ENCODE measurements around the gene CD101. TPM values are rescaled to one million over a fixed set of nuclear protein-coding genes. Genes with fewer than 3 reads are reported as not detected.

The CD101 gene
- total and polyA plus RNA-seq, 3 experiments from 2014 or later = 0.39 to 72.0 (median 0.66) TPM

DNA sequence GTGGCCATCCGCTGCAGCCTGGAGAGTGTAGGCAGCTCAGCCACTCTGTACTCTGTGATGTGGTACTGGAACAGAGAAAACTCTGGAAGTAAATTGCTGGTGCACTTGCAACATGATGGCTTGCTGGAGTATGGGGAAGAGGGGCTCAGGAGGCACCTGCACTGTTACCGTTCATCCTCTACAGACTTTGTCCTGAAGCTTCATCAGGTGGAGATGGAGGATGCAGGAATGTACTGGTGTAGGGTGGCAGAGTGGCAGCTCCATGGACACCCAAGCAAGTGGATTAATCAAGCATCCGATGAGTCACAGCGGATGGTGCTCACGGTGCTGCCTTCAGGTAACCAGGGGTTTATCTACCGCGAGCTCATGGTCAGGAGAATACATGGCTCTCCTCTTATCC, 24.0 kb downstream of the CD101 start:
- H3K4me1 Mint-ChIP-seq = peaks cover 0 to 3% (median 0%) of the 10 kb centered on the region in 3 donors

DNA sequence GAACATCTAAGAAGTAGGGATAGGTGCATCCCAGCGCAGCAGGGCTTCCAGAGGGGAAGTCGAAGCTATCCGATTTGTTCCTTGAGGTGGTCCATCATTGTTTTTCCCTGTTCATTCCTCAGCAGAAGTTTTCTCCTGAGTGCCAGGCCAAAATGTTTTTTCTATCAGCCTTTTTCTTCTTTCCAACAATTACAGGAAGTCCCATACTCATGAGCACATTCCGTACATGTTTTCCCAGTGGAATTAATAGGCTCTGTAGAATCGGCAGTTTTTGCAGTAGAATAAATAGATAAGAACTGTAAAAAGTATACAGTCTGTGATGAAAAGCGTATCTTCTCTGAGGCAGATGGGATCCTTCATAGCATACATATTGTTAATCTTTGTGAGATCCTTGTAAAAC, 24.8 kb downstream of the CD101 start:
- ChIA-PET CTCF (no interaction called here), POLR2A (no interaction called here)
- Mint-ChIP-seq H3K9me3 (no peaks in the 10 kb centered on the region), H3K4me1 (peaks cover 0 to 3% (median 0%) of the 10 kb centered on the region in 3 donors), H3K4me3 (no peak overlapping the region), H3K27ac (no peak overlapping the region), H3K36me3 (peaks cover 0 to 2% (median 0%) of the 10 kb centered on the region in 3 donors), H3K27me3 (peaks cover 0 to 6% of the 10 kb centered on the region in 2 donors)
- Histone ChIP-seq H3K27ac (ENCODE audit: low read depth, low read length) (no peak overlapping the region), H3K36me3 (ENCODE audit: insufficient read depth, low read length) (no peaks in the 10 kb centered on the region), H3K9me3 (ENCODE audit: low read length) (no peaks in the 10 kb centered on the region), H3K4me3 (ENCODE audit: low read length) (no peak overlapping the region), H3K27me3 (ENCODE audit: insufficient read depth, low read length, poor library complexity, severe bottlenecking) (no peaks in the 10 kb centered on the region), H3K4me1 (ENCODE audit: insufficient read depth, low read length) (no peaks in the 10 kb centered on the region)
- DNase-seq = no peak

More for the DNA sequence above, 24.0 kb downstream of the CD101 start:
- H3K4me3 ChIP-seq (ENCODE audit: low read length) = no peak overlapping the region
- ChIA-PET POLR2A (no interaction called here), CTCF (no interaction called here)
- H3K36me3 ChIP-seq (ENCODE audit: insufficient read depth, low read length) = no peaks in the 10 kb centered on the region
- Mint-ChIP-seq H3K27me3 (peaks cover 0 to 14% of the 10 kb centered on the region in 2 donors), H3K27ac (no peak overlapping the region), H3K9me3 (no peaks in the 10 kb centered on the region), H3K36me3 (peaks cover 0 to 2% (median 0%) of the 10 kb centered on the region in 3 donors), H3K4me3 (no peak overlapping the region)
- H3K4me1 ChIP-seq (ENCODE audit: insufficient read depth, low read length) = no peaks in the 10 kb centered on the region
- no peak for DNase-seq
- no peak overlapping the region for H3K27ac ChIP-seq (ENCODE audit: low read depth, low read length)
- H3K27me3 ChIP-seq (ENCODE audit: insufficient read depth, low read length, poor library complexity, severe bottlenecking) = no peaks in the 10 kb centered on the region
- no peaks in the 10 kb centered on the region for H3K9me3 ChIP-seq (ENCODE audit: low read length)

DNA sequence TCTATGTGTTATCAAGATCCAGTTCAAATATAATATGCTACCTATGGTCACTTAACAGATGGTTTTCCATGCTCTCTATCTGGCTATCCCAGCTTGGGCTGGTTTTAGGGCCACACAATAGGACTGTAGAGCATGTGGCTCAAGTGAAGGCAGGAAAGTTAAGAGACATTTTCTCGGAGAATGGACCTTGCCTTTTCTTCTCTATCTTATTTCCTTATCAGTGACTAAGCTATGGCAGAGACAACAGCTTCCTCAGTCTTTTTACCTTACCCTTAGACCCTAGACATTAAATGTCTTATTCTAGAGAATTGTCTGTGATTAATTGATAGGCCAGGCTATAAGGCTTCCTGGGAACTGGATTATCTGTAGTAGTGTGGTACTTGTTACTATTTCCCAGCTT, 28.1 kb downstream of the CD101 start:
- Mint-ChIP-seq H3K4me3 (no peak overlapping the region), H3K36me3 (peaks cover 0 to 4% (median 0%) of the 10 kb centered on the region in 3 donors), H3K4me1 (peaks cover 0 to 13% (median 0%) of the 10 kb centered on the region in 3 donors), H3K27ac (peak overlapping the region in 1 of 8 donors; percentile 16), H3K9me3 (no peaks in the 10 kb centered on the region), H3K27me3 (no peaks in the 10 kb centered on the region)
- Histone ChIP-seq H3K4me3 (ENCODE audit: low read length) (no peak overlapping the region), H3K27ac (ENCODE audit: low read depth, low read length) (no peak overlapping the region), H3K4me1 (ENCODE audit: insufficient read depth, low read length) (no peaks in the 10 kb centered on the region), H3K27me3 (ENCODE audit: insufficient read depth, low read length, poor library complexity, severe bottlenecking) (no peaks in the 10 kb centered on the region), H3K36me3 (ENCODE audit: insufficient read depth, low read length) (no peaks in the 10 kb centered on the region), H3K9me3 (ENCODE audit: low read length) (no peaks in the 10 kb centered on the region)
- ChIA-PET CTCF (no interaction called here), POLR2A (no interaction called here)
- no peak for DNase-seq

DNA sequence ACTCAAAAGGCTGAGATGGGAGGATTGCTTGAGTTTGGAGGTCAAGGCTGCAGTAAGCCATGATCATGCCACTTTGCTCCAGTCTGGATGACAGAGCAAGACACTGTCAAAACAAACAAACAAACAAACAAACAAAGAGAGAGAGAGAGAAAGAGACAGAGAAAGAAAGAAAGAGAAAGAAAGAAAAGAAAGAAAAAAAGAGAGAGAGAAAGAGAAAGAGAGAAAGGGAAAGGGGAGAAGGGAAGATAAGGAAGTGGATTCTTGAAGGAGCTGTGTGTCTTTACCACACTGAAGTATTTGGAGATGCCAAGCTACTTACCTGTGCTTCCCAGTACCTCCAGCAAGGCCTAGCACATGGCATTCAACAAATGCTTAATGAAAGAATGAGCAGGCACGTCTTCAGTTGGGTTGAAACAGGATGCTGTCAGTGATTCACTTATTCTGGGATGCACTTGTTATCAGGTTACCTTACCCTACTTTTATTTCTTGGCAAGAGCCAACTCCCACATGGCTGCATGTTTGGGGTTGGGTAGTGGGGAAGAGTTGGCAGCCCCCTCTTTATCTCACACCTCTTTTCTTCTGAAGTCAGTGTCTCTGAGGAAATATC, 28.8 kb downstream of the CD101 start:
- Histone ChIP-seq H3K27me3 (ENCODE audit: insufficient read depth, low read length, poor library complexity, severe bottlenecking) (no peaks in the 10 kb centered on the region), H3K27ac (ENCODE audit: low read depth, low read length) (no peak overlapping the region), H3K36me3 (ENCODE audit: insufficient read depth, low read length) (no peaks in the 10 kb centered on the region), H3K4me3 (ENCODE audit: low read length) (no peak overlapping the region), H3K9me3 (ENCODE audit: low read length) (no peaks in the 10 kb centered on the region), H3K4me1 (ENCODE audit: insufficient read depth, low read length) (no peaks in the 10 kb centered on the region)
- Mint-ChIP-seq H3K27ac (peak overlapping the region in 3 of 8 donors; percentile 8 to 67 (median 16)), H3K4me3 (peak overlapping the region in 1 of 7 donors; percentile 19), H3K9me3 (no peaks in the 10 kb centered on the region), H3K4me1 (peaks cover 0 to 13% (median 0%) of the 10 kb centered on the region in 3 donors), H3K36me3 (peaks cover 0 to 4% (median 0%) of the 10 kb centered on the region in 3 donors), H3K27me3 (no peaks in the 10 kb centered on the region)
- ChIA-PET POLR2A (no interaction called here), CTCF (no interaction called here)
- no peak for DNase-seq

DNA sequence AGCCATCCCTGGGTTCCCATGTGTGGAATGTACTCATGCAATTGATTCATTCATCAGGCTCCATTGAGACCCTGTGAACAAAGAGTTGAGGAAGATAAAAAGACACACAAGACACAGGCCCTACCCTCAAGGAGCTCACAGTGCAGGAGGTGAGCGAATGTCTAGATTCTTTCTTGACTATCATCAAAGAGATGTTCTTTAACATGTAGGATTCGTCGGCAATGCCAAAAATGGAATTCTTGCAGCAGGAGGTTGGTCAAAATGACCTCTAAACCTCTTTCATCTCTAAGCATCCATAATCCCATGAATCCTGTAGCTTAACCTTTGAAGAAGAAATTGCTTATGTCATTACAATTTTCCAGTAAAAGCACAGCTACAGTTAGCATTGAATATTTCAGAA, 30.7 kb downstream of the CD101 start:
- ChIA-PET POLR2A (no interaction called here), CTCF (no interaction called here)
- Mint-ChIP-seq H3K36me3 (peaks cover 0 to 4% (median 0%) of the 10 kb centered on the region in 3 donors), H3K4me1 (peaks cover 0 to 13% (median 0%) of the 10 kb centered on the region in 3 donors), H3K27me3 (no peaks in the 10 kb centered on the region), H3K27ac (peak overlapping the region in 2 of 8 donors; percentile 21 to 41), H3K9me3 (no peaks in the 10 kb centered on the region), H3K4me3 (no peak overlapping the region)
- H3K36me3 ChIP-seq (ENCODE audit: insufficient read depth, low read length) = no peaks in the 10 kb centered on the region
- no peaks in the 10 kb centered on the region for H3K27me3 ChIP-seq (ENCODE audit: insufficient read depth, low read length, poor library complexity, severe bottlenecking)
- no peaks in the 10 kb centered on the region for H3K4me1 ChIP-seq (ENCODE audit: insufficient read depth, low read length)
- no peak overlapping the region for H3K27ac ChIP-seq (ENCODE audit: low read depth, low read length)
- H3K4me3 ChIP-seq (ENCODE audit: low read length) = no peak overlapping the region
- DNase-seq = no peak
- no peaks in the 10 kb centered on the region for H3K9me3 ChIP-seq (ENCODE audit: low read length)

DNA sequence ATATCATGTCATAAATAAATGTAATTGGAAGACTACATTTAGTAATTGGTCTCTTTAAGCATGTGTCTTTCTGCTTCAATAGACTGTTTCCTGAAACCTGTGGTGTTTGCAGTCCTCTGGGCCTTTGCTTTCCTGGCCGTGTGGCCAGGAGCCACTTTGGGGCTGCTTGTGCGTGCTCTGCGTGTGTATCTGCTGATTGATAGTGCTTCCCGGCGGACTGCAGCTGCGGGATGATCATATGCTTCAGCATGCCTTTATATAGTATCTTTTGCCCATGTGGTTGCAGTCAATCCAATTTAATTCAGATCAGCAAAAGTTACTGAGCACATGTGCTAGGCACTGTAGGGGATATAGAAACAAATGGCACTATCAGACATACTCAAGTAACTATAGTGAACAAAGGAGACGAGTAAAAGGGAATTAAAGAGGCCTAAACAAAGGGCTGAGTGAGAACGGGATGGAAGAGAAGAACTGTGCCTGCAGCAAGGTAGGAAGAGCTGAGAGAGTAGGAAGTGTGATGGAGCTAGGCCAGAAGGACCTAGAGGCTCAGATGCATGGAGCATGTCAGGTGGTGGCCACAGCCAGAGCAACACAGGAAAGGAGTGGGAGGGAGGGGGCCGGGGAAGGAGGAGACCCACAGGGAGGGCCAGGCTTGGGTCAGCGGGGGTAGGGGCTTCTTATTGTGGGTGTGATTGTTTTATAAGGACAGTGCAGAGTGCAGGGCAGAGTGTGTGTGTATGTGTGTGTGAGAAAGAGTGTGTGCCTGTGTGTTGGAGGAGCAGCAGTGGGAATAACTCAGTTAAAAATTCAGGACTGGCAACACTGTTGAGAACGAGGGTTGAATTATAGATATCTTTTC, 31.4 kb downstream of the CD101 start:
- Histone ChIP-seq H3K36me3 (ENCODE audit: insufficient read depth, low read length) (no peaks in the 10 kb centered on the region), H3K4me3 (ENCODE audit: low read length) (no peak overlapping the region), H3K27ac (ENCODE audit: low read depth, low read length) (no peak overlapping the region), H3K27me3 (ENCODE audit: insufficient read depth, low read length, poor library complexity, severe bottlenecking) (no peaks in the 10 kb centered on the region), H3K9me3 (ENCODE audit: low read length) (no peaks in the 10 kb centered on the region), H3K4me1 (ENCODE audit: insufficient read depth, low read length) (no peaks in the 10 kb centered on the region)
- ChIA-PET CTCF (no interaction called here), POLR2A (no interaction called here)
- Mint-ChIP-seq H3K4me1 (peaks cover 0 to 13% (median 0%) of the 10 kb centered on the region in 3 donors), H3K36me3 (peaks cover 0 to 6% (median 0%) of the 10 kb centered on the region in 3 donors), H3K9me3 (no peaks in the 10 kb centered on the region), H3K4me3 (no peak overlapping the region), H3K27me3 (no peaks in the 10 kb centered on the region), H3K27ac (peak overlapping the region in 4 of 8 donors; percentile 2 to 21 (median 2))
- no peak for DNase-seq

DNA sequence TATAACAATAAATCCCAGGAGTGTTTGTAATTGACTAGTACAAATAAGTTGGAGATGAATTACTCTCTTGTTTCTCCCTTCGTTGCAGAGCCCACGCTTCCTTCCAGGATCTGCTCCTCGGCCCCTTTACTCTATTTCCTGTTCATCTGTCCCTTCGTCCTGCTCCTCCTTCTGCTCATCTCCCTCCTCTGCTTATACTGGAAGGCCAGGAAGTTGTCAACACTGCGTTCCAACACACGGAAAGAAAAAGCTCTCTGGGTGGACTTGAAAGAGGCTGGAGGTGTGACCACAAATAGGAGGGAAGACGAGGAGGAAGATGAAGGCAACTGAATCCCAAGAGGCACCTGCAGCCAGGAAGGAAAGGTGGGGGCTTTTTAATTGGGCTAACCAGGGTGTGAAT, 32.2 kb downstream of the CD101 start:
- peaks cover 0 to 5% of the 10 kb centered on the region in 2 donors for H3K27me3 Mint-ChIP-seq

DNA sequence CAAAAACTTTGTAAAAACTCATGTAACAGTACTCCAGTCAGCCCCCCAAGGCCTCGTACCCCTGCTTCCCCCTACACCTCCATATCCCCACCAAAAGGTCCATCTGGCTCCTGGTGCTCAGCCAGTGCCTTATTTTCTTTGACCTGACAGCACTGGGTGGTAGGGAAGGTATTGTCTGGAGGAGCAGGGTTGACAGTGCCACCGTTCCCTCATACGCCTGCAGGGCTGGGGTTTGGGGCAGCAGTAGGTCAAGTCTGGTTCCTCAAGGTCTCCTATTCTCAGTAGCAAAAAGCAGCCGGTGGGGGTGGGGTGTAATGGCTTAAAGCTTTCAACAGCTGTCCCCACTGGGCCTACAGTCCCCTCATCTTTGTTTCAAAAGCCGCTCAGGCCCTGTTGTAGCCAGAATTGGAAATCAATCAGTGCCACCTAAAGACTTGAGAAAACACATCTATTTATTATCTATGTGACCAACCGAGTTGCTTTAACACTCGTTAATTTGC, 33.3 kb downstream of the CD101 start:
- ChIA-PET CTCF (no interaction called here), POLR2A (interaction anchor here (0.6 kb wide), 1 partner anchor 61 kb away, joined by 4 read pairs; no protein-coding TSS in a partner anchor)
- Mint-ChIP-seq H3K27me3 (peaks cover 0 to 5% of the 10 kb centered on the region in 2 donors), H3K27ac (peak overlapping the region in 1 of 8 donors; percentile 30), H3K4me1 (peaks cover 0 to 10% (median 0%) of the 10 kb centered on the region in 3 donors), H3K9me3 (no peaks in the 10 kb centered on the region), H3K36me3 (peaks cover 0 to 6% (median 4%) of the 10 kb centered on the region in 3 donors), H3K4me3 (no peak overlapping the region)
- H3K9me3 ChIP-seq (ENCODE audit: low read length) = no peaks in the 10 kb centered on the region
- DNase-seq = no peak
- no peaks in the 10 kb centered on the region for H3K27me3 ChIP-seq (ENCODE audit: insufficient read depth, low read length, poor library complexity, severe bottlenecking)
- no peak overlapping the region for H3K27ac ChIP-seq (ENCODE audit: low read depth, low read length)
- H3K36me3 ChIP-seq (ENCODE audit: insufficient read depth, low read length) = no peaks in the 10 kb centered on the region
- H3K4me1 ChIP-seq (ENCODE audit: insufficient read depth, low read length) = no peaks in the 10 kb centered on the region
- H3K4me3 ChIP-seq (ENCODE audit: low read length) = no peak overlapping the region

More for the DNA sequence above, 32.2 kb downstream of the CD101 start:
- H3K27ac ChIP-seq (ENCODE audit: low read depth, low read length) = no peak overlapping the region
- H3K27me3 ChIP-seq (ENCODE audit: insufficient read depth, low read length, poor library complexity, severe bottlenecking) = no peaks in the 10 kb centered on the region
- H3K4me3 Mint-ChIP-seq = no peak overlapping the region
- no peaks in the 10 kb centered on the region for H3K36me3 ChIP-seq (ENCODE audit: insufficient read depth, low read length)
- no peaks in the 10 kb centered on the region for H3K9me3 Mint-ChIP-seq
- ChIA-PET CTCF (no interaction called here), POLR2A (no interaction called here)
- H3K9me3 ChIP-seq (ENCODE audit: low read length) = no peaks in the 10 kb centered on the region
- peaks cover 0 to 6% (median 0%) of the 10 kb centered on the region in 3 donors for H3K36me3 Mint-ChIP-seq
- DNase-seq = no peak
- H3K4me1 Mint-ChIP-seq = peaks cover 0 to 13% (median 0%) of the 10 kb centered on the region in 3 donors
- no peak overlapping the region for H3K4me3 ChIP-seq (ENCODE audit: low read length)
- H3K27ac Mint-ChIP-seq = peak overlapping the region in 4 of 8 donors; percentile 30 to 73 (median 60)
- H3K4me1 ChIP-seq (ENCODE audit: insufficient read depth, low read length) = no peaks in the 10 kb centered on the region

Measured in CD8-positive, alpha-beta memory T cell (primary cell).